ENCODE results near the gene VPS52.

Gene VPS52

DNA sequence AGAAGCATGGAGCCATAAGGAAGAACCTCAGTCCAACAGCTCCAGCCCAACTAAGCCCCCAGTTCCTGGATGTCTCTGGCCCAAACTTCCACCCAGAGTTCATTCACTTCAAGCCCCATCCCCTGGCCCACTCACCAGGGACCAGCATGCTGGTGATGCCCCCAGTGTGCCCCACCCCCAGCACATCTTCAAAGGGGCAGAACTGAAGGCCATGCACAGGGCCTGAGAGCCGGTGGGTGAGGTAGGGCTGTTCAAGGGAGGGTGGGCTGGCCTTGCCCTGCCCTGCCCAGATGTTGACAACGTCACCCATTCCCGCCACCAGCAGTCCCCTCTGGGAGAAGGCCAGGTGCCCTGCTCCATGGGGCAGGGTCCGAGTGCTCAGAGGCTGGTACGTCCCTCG, 8.9 kb upstream of the VPS52 start (continued):
- TF ChIP-seq, protein P1, sequence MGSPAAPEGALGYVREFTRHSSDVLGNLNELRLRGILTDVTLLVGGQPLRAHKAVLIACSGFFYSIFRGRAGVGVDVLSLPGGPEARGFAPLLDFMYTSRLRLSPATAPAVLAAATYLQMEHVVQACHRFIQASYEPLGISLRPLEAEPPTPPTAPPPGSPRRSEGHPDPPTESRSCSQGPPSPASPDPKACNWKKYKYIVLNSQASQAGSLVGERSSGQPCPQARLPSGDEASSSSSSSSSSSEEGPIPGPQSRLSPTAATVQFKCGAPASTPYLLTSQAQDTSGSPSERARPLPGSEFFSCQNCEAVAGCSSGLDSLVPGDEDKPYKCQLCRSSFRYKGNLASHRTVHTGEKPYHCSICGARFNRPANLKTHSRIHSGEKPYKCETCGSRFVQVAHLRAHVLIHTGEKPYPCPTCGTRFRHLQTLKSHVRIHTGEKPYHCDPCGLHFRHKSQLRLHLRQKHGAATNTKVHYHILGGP (tag by site-specific recombination; IDR thresholded peaks at IDR 0.05), result no peak

DNA sequence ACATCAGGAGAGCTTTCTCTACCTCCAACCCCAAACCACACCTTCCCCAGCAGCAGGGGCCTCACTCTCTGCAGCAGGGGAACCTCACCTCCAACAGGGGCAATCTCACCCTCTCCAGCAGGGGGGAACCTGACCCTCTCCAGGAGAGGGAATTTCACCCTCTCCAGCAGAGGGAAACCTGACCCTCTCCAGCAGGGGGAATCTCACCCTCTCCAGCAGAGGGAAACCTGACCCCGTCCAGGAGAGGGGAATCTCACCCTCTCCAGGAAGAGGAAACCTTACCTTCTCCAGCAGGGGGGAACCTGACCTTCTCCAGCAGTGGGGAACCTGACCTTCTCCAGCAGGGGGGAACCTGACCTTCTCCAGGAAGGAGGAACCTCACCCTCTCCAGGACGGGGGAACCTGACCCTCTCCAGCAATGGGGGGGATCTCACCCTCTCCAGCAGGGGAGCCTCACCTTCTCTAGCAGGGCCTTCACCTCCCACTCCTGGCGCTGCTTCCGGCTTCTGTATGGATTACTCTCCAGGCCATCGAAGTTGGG, 8.4 kb upstream of the VPS52 start:
- H3K4me3 ChIP-seq (ENCODE audit: low read depth, low read length), result no peak overlapping the region
- no peaks in the 10 kb centered on the region for H3K9me3 ChIP-seq (ENCODE audit: control insufficient read depth, insufficient read depth, low read depth, low read length)
- peak overlapping the region; percentile 42 for H3K27ac ChIP-seq (ENCODE audit: extremely low read depth, low read depth, low read length)
- CTCF ChIA-PET, result interaction anchor here (0.6 to 2.7 kb wide), 27 partner anchors 8 to 295 kb away, joined by 3 to 13 read pairs (median 4); partner anchors contain the start of genes HSD17B8, RGL2 and WDR46
- H3K4me1 ChIP-seq (ENCODE audit: control insufficient read depth, insufficient read depth, low read length), result peaks cover 15% of the 10 kb centered on the region
- peaks cover 20 to 80% of the 10 kb centered on the region in 2 experiments for H3K36me3 ChIP-seq (ENCODE audit: control insufficient read depth in 2 of 2, insufficient read depth in 1 of 2, low read length in 2 of 2)
- POLR2A ChIA-PET, result interaction anchor here (0.6 to 6.5 kb wide), 6 partner anchors 10 to 308 kb away, joined by 3 to 92 read pairs (median 6); partner anchors contain the start of genes PFDN6 and WDR46
- TF ChIP-seq ZBTB20 (tag by site-specific recombination; IDR thresholded peaks at IDR 0.05) (0 out of 2 replicates have a peak, but pooled peaks have one; percentile 22), ZNF596 (tag by site-specific recombination; IDR thresholded peaks at IDR 0.05) (no peak), ZNF510 (tag by site-specific recombination; IDR thresholded peaks at IDR 0.05; ENCODE audit: insufficient replicate concordance) (no peak), ZNF133 (tag by site-specific recombination; IDR thresholded peaks at IDR 0.05) (no peak), ZNF830 (tag by site-specific recombination; IDR thresholded peaks at IDR 0.05; ENCODE audit: low read depth) (no peak), GLIS2 (tag by site-specific recombination; IDR thresholded peaks at IDR 0.05) (peak; percentile 76), ZFP41 (tag by site-specific recombination; IDR thresholded peaks at IDR 0.05; ENCODE audit: borderline replicate concordance) (no peak), ZIC2 (tag by site-specific recombination; IDR thresholded peaks at IDR 0.05) (peak; percentile 99), MZF1 (tag by site-specific recombination; IDR thresholded peaks at IDR 0.05; ENCODE audit: borderline replicate concordance) (peak; percentile 80), MEIS1 (CRISPR knock-in tag; IDR thresholded peaks at IDR 0.05; ENCODE audit: borderline replicate concordance) (no peak), YY2 (tag by site-specific recombination; IDR thresholded peaks at IDR 0.05) (no peak), ZNF677 (tag by site-specific recombination; IDR thresholded peaks at IDR 0.05) (no peak), ZBTB48 (tag by site-specific recombination; IDR thresholded peaks at IDR 0.05) (0 out of 2 replicates have a peak, but pooled peaks have one; percentile 44), ZFP3 (tag by site-specific recombination; IDR thresholded peaks at IDR 0.05; ENCODE audit: low read depth) (no peak), ZNF48 (tag by site-specific recombination; IDR thresholded peaks at IDR 0.05) (no peak), ZBTB8A (tag by site-specific recombination; IDR thresholded peaks at IDR 0.05) (0 out of 2 replicates have a peak, but pooled peaks have one; percentile 21), ZNF404 (tag by site-specific recombination; IDR thresholded peaks at IDR 0.05) (no peak), ZNF146 (tag by site-specific recombination; IDR thresholded peaks at IDR 0.05) (no peak)
- TF ChIP-seq, protein P2, sequence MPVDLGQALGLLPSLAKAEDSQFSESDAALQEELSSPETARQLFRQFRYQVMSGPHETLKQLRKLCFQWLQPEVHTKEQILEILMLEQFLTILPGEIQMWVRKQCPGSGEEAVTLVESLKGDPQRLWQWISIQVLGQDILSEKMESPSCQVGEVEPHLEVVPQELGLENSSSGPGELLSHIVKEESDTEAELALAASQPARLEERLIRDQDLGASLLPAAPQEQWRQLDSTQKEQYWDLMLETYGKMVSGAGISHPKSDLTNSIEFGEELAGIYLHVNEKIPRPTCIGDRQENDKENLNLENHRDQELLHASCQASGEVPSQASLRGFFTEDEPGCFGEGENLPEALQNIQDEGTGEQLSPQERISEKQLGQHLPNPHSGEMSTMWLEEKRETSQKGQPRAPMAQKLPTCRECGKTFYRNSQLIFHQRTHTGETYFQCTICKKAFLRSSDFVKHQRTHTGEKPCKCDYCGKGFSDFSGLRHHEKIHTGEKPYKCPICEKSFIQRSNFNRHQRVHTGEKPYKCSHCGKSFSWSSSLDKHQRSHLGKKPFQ (tag by site-specific recombination; IDR thresholded peaks at IDR 0.05), result no peak
- TF ChIP-seq, protein P3, sequence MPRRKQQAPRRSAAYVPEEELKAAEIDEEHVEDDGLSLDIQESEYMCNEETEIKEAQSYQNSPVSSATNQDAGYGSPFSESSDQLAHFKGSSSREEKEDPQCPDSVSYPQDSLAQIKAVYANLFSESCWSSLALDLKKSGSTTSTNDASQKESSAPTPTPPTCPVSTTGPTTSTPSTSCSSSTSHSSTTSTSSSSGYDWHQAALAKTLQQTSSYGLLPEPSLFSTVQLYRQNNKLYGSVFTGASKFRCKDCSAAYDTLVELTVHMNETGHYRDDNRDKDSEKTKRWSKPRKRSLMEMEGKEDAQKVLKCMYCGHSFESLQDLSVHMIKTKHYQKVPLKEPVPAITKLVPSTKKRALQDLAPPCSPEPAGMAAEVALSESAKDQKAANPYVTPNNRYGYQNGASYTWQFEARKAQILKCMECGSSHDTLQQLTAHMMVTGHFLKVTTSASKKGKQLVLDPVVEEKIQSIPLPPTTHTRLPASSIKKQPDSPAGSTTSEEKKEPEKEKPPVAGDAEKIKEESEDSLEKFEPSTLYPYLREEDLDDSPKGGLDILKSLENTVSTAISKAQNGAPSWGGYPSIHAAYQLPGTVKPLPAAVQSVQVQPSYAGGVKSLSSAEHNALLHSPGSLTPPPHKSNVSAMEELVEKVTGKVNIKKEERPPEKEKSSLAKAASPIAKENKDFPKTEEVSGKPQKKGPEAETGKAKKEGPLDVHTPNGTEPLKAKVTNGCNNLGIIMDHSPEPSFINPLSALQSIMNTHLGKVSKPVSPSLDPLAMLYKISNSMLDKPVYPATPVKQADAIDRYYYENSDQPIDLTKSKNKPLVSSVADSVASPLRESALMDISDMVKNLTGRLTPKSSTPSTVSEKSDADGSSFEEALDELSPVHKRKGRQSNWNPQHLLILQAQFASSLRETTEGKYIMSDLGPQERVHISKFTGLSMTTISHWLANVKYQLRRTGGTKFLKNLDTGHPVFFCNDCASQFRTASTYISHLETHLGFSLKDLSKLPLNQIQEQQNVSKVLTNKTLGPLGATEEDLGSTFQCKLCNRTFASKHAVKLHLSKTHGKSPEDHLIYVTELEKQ (tag by site-specific recombination; IDR thresholded peaks at IDR 0.05; ENCODE audit: borderline replicate concordance), result no peak
- TF ChIP-seq, protein P4, sequence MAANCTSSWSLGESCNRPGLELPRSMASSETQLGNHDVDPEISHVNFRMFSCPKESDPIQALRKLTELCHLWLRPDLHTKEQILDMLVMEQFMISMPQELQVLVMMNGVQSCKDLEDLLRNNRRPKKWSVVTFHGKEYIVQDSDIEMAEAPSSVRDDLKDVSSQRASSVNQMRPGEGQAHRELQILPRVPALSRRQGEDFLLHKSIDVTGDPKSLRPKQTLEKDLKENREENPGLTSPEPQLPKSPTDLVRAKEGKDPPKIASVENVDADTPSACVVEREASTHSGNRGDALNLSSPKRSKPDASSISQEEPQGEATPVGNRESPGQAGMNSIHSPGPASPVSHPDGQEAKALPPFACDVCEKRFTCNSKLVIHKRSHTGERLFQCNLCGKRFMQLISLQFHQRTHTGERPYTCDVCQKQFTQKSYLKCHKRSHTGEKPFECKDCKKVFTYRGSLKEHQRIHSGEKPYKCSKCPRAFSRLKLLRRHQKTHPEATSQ (tag by site-specific recombination; IDR thresholded peaks at IDR 0.05), result no peak
- TF ChIP-seq, protein P5, sequence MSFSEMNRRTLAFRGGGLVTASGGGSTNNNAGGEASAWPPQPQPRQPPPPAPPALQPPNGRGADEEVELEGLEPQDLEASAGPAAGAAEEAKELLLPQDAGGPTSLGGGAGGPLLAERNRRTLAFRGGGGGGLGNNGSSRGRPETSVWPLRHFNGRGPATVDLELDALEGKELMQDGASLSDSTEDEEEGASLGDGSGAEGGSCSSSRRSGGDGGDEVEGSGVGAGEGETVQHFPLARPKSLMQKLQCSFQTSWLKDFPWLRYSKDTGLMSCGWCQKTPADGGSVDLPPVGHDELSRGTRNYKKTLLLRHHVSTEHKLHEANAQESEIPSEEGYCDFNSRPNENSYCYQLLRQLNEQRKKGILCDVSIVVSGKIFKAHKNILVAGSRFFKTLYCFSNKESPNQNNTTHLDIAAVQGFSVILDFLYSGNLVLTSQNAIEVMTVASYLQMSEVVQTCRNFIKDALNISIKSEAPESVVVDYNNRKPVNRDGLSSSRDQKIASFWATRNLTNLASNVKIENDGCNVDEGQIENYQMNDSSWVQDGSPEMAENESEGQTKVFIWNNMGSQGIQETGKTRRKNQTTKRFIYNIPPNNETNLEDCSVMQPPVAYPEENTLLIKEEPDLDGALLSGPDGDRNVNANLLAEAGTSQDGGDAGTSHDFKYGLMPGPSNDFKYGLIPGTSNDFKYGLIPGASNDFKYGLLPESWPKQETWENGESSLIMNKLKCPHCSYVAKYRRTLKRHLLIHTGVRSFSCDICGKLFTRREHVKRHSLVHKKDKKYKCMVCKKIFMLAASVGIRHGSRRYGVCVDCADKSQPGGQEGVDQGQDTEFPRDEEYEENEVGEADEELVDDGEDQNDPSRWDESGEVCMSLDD (tag by site-specific recombination; IDR thresholded peaks at IDR 0.05), result 0 out of 2 replicates have a peak, but pooled peaks have one; percentile 25
